Activated naive CD8-positive, alpha-beta T cell treated with anti-CD3 and anti-CD28 coated beads, Interleukin-2, amount 10 ng/mL, durations not matched to agents 7 days and 5 days (primary cell): ENCODE measurements around the gene IGLL5. TPM values are rescaled to one million over a fixed set of nuclear protein-coding genes. Genes with fewer than 3 reads are reported as not detected.

ENCODE experiments used
- ATAC-seq: fragments of 150-1000 bp; cut with Tn5 transposase; one replicate; pipeline ENCODE4 v1.10.0; 2021; ENCODE audit warnings: low read depth, moderate library complexity
- POLR2A ChIA-PET: fragments of 350-600 bp; sonication (Branson Sonifier 250); formaldehyde crosslinking; loops from one replicate; lab custom pipeline; 2021; ENCODE audit warnings: antibody characterized with exemption; lab: Charles Lee
- DNase-seq: peaks from one replicate; pipeline ENCODE4 v3.0.0; 2021
- H3K27ac Mint-ChIP-seq: one replicate; pipeline ENCODE4 v1.8.0; 2022; ENCODE audit warnings: mild to moderate bottlenecking, mixed read lengths
- H3K27me3 Mint-ChIP-seq: one replicate; pipeline ENCODE4 v1.8.0; 2022; ENCODE audit warnings: mild to moderate bottlenecking, moderate library complexity, mixed read lengths
- H3K36me3 Mint-ChIP-seq: one replicate; pipeline ENCODE4 v1.8.0; 2021; ENCODE audit warnings: mild to moderate bottlenecking, mixed read lengths
- H3K4me1 Mint-ChIP-seq: one replicate; pipeline ENCODE4 v1.8.0; 2021; ENCODE audit warnings: mixed read lengths
- H3K4me3 Mint-ChIP-seq: one replicate; pipeline ENCODE4 v1.8.0; 2022; ENCODE audit warnings: mild to moderate bottlenecking, moderate library complexity, mixed read lengths
- H3K9me3 Mint-ChIP-seq: one replicate; pipeline ENCODE4 v1.8.0; 2021; ENCODE audit warnings: mixed read lengths
- total RNA-seq, 2 experiments: library from RNA; stranded (reverse); gene quantifications; one replicate each; pipeline ENCODE4 v1.2.3, GENCODE V29; 2021

Gene IGLL5
- total RNA-seq, 2 experiments from 2014 or later: not detected

DNA sequence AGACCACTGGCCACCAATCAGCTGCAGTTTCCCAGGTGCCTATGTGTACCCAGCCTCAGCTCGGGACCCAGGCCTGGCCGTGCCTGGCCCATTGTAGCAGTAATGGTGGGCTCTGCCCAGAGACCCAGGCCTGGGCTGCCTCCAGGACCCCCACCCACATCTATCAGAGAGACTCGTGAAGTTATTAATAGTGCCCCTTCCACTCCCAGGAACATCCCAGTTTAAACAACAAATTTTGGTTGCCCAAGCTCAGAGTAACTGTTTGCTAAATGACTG, 42.5 kb downstream of the IGLL5 start:
- no peak overlapping the region for H3K27ac Mint-ChIP-seq
- ATAC-seq: no peak
- no peak overlapping the region for H3K4me3 Mint-ChIP-seq
- H3K9me3 Mint-ChIP-seq: no peaks in the 10 kb centered on the region
- H3K36me3 Mint-ChIP-seq: no peaks in the 10 kb centered on the region
- peaks cover 4% of the 10 kb centered on the region for H3K27me3 Mint-ChIP-seq
- POLR2A ChIA-PET: interaction anchor here (0.7 kb wide), 1 partner anchor 714 kb away, joined by 3 read pairs; no protein-coding TSS in a partner anchor
- no peak for DNase-seq
- peaks cover 19% of the 10 kb centered on the region for H3K4me1 Mint-ChIP-seq

GRCh38 chr22:22930571-22931556, 43.2 kb downstream of the IGLL5 start:
- peaks cover 19% of the 10 kb centered on the region for H3K4me1 Mint-ChIP-seq
- POLR2A ChIA-PET: no interaction called here
- H3K36me3 Mint-ChIP-seq: no peaks in the 10 kb centered on the region
- no peak overlapping the region for H3K27ac Mint-ChIP-seq
- no peaks in the 10 kb centered on the region for H3K27me3 Mint-ChIP-seq
- no peak for DNase-seq
- no peak overlapping the region for H3K4me3 Mint-ChIP-seq
- no peaks in the 10 kb centered on the region for H3K9me3 Mint-ChIP-seq
- ATAC-seq: no peak

DNA sequence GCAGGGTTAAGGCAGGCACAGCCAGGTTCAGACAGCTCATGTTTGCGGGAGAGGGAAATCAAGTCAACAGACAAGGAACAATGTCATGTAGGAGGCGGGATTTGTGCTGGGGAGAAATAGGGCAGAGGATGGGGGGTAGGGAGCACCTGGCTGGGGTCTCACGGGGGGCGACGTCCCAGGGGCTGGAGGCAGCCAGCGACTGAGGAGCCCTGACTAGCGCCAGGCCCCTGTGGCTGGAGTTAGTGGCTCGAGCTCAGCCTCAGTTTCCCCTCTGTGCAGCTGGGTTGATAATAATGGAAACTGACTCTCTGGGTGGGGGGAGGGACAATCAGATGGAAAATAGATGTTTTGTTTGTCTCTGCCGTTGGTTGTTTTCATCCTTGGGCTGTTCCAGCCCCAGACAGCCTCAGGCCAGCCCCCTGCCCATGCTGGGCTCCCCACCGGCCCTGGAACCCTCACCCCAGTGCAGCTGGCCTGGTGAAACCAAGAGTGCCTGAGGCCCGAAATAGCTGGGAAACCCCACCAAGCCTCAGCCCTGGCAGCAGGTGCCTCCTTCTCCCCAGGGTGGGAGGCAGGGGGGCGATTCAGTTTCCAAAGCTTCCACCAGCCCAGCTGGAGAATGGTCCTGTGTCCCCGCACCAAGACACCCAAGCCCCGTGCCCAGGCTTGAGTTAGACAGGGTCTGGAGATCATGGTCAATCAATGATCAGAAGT, 44.1 kb downstream of the IGLL5 start:
- Mint-ChIP-seq H3K27ac (no peak overlapping the region), H3K9me3 (no peaks in the 10 kb centered on the region), H3K4me1 (peaks cover 16% of the 10 kb centered on the region), H3K27me3 (no peaks in the 10 kb centered on the region), H3K36me3 (no peaks in the 10 kb centered on the region), H3K4me3 (no peak overlapping the region)
- POLR2A ChIA-PET: no interaction called here
- DNase-seq (no peak), ATAC-seq (no peak)

DNA sequence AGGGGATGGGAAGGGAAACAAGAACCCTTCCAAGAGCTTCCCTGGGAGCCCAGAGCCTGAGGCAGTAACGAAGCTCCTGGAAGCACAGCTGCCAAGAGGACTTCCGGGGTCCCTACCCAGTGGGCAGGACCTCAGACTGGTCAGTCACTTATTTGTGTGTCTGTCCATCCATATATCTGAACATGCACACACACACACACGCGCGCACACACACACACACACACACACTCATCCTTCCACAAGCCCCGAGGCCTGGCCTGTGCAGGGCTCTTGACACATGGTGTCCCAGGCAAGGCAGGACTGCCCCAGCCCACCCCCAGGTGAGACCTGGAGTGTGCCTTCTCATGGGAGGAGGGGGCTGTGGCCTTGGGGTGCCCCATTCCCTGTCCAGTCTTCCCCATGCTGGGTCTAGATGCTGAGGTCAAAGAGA, 44.9 kb downstream of the IGLL5 start:
- H3K4me1 Mint-ChIP-seq: peaks cover 14% of the 10 kb centered on the region
- H3K9me3 Mint-ChIP-seq: no peaks in the 10 kb centered on the region
- H3K36me3 Mint-ChIP-seq: no peaks in the 10 kb centered on the region
- H3K27ac Mint-ChIP-seq: no peak overlapping the region
- H3K4me3 Mint-ChIP-seq: no peak overlapping the region
- DNase-seq: no peak
- POLR2A ChIA-PET: interaction anchor here (0.6 kb wide), 1 partner anchor 89 kb away, joined by 4 read pairs; no protein-coding TSS in a partner anchor
- no peak for ATAC-seq
- H3K27me3 Mint-ChIP-seq: peaks cover 3% of the 10 kb centered on the region

DNA sequence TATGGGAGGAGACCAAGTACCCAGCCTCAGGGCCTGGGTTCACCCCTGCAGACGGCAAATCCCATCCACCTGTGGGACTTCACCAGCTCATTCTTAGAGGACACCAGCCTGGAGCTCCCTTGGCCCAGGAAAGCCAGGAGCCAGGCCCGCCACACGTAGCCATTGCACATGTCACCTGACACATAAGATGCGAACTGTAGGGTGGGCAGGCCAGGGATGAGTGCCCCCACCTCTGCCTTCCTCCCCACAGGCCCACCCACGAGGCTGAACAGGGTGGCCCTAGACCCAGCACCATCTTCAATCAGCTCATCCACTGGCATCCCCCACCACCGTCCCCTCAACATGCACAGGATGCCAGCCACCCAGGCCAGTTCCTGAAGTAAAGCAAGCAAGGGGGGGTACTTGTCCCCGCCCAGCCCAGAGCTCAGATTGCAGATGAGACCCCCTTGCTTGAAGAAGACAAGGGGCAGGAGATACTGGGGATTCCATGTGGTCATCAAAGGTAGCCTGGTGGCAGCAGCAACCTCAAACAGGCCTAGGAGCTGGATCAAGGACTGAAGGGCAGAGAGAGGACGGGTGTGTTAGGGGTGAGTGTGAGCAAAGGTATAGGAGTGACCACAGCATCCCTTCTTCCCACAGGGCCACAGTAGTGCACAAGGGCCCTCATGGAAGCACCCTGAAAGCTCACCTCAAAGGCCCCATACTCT, 45.6 kb downstream of the IGLL5 start:
- DNase-seq (no peak), ATAC-seq (no peak)
- Mint-ChIP-seq H3K4me1 (peaks cover 12% of the 10 kb centered on the region), H3K36me3 (no peaks in the 10 kb centered on the region), H3K9me3 (no peaks in the 10 kb centered on the region), H3K27ac (no peak overlapping the region), H3K27me3 (peaks cover 9% of the 10 kb centered on the region), H3K4me3 (no peak overlapping the region)
- POLR2A ChIA-PET: no interaction called here

DNA sequence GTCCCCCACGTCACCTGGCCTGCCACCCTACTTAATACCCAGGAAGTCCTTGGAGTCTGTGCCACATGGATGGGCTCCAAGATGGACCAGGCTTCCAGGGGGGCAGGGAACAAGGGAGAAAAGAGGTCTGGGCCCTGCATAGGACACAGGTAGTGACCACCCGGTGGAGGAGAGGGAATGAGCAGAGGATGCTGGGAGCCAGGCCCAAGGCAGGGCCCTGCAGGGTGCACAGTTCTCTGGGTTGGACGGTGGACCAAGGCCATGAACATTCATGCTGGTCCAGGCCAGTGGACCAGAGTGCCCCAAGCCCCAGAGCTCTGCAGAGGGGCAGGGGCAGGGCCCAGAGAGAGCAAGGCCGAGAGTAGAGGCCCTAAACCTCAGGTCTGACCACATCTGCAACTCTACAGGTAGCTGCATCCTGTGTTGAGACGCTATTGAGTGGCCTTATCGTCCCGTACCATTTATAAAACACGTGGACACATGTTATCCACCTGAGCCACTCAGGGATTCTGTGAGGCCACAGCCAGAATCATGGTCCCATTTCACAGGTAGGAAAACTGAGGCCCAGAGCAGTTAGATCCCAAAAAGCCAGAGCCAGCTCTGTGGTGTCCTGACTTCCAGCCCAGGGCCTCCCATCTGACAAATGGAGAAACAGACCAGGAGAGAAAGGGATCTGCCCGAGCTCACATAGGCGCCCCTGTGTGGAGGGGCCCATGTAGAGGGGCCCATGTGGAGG, 46.4 kb downstream of the IGLL5 start:
- H3K9me3 Mint-ChIP-seq: no peaks in the 10 kb centered on the region
- POLR2A ChIA-PET: no interaction called here
- DNase-seq (no peak), ATAC-seq (no peak)
- peaks cover 6% of the 10 kb centered on the region for H3K4me1 Mint-ChIP-seq
- no peaks in the 10 kb centered on the region for H3K36me3 Mint-ChIP-seq
- H3K4me3 Mint-ChIP-seq: no peak overlapping the region
- no peak overlapping the region for H3K27ac Mint-ChIP-seq
- H3K27me3 Mint-ChIP-seq: peaks cover 16% of the 10 kb centered on the region

- POLR2A ChIA-PET: no interaction called here
- H3K27me3 Mint-ChIP-seq: peaks cover 16% of the 10 kb centered on the region
- H3K9me3 Mint-ChIP-seq: no peaks in the 10 kb centered on the region
- DNase-seq (no peak), ATAC-seq (no peak)
- no peak overlapping the region for H3K4me3 Mint-ChIP-seq
- H3K36me3 Mint-ChIP-seq: no peaks in the 10 kb centered on the region
- no peak overlapping the region for H3K27ac Mint-ChIP-seq
- H3K4me1 Mint-ChIP-seq: peaks cover 2% of the 10 kb centered on the region
Measured at GRCh38 chr22:22934543-22935055, 47.0 kb downstream of the IGLL5 start.

- Mint-ChIP-seq H3K4me1 (peaks cover 2% of the 10 kb centered on the region), H3K4me3 (no peak overlapping the region), H3K9me3 (no peaks in the 10 kb centered on the region), H3K36me3 (no peaks in the 10 kb centered on the region), H3K27me3 (peaks cover 16% of the 10 kb centered on the region), H3K27ac (no peak overlapping the region)
- DNase-seq (no peak), ATAC-seq (no peak)
- POLR2A ChIA-PET: no interaction called here
Measured at GRCh38 chr22:22935056-22935545, 47.5 kb downstream of the IGLL5 start.

GRCh38 chr22:22935546-22936157, 48.0 kb downstream of the IGLL5 start:
- Mint-ChIP-seq H3K27me3 (peaks cover 20% of the 10 kb centered on the region), H3K4me1 (peaks cover 2% of the 10 kb centered on the region), H3K36me3 (no peaks in the 10 kb centered on the region), H3K4me3 (no peak overlapping the region), H3K27ac (no peak overlapping the region), H3K9me3 (no peaks in the 10 kb centered on the region)
- DNase-seq (no peak), ATAC-seq (no peak)
- POLR2A ChIA-PET: interaction anchor here (0.6 kb wide), 1 partner anchor 9 kb away, joined by 3 read pairs; no protein-coding TSS in a partner anchor

DNA sequence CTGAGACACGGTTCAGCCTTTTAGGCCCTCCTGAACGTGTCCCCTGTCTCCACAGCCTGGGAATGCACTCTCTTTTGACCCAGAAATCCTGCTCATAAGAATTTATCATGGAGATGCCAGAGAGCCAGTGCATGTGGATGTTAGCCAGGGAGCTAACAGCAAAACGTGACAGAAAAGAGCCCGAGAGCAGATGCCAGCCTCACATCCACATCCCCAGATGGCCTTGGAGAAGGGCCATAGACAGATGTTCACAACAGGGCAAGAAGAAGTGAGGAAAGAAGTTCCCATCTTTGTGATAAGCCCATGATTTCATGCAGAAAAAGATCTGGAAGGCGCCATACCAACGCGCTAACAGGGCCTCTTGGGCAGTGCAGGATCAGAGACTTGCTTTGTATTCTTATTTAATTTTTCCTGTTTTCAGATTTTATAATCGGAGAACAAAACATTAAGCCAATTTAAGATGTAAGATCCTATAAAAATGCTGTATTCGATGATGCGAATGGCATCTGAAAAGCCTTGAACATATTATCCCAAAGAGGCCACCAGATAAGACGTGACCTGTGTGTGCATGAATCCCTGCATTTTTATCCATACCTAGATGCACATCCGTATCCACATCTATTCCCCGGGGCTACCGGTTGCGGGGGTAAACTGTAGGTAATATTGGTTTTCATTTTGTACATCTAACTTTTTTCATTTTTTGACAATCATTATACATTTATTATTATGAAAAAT, 48.7 kb downstream of the IGLL5 start:
- no peaks in the 10 kb centered on the region for H3K4me1 Mint-ChIP-seq
- H3K4me3 Mint-ChIP-seq: no peak overlapping the region
- POLR2A ChIA-PET: interaction anchor here (0.6 kb wide), 1 partner anchor 9 kb away, joined by 3 read pairs; no protein-coding TSS in a partner anchor
- H3K27ac Mint-ChIP-seq: no peak overlapping the region
- H3K36me3 Mint-ChIP-seq: no peaks in the 10 kb centered on the region
- DNase-seq (no peak), ATAC-seq (no peak)
- no peaks in the 10 kb centered on the region for H3K9me3 Mint-ChIP-seq
- H3K27me3 Mint-ChIP-seq: peaks cover 20% of the 10 kb centered on the region

- Mint-ChIP-seq H3K9me3 (no peaks in the 10 kb centered on the region), H3K27ac (no peak overlapping the region), H3K4me3 (no peak overlapping the region), H3K36me3 (no peaks in the 10 kb centered on the region), H3K4me1 (no peaks in the 10 kb centered on the region), H3K27me3 (peaks cover 20% of the 10 kb centered on the region)
- ATAC-seq (no peak), DNase-seq (no peak)
- POLR2A ChIA-PET: no interaction called here
Measured at GRCh38 chr22:22936915-22937656, 49.5 kb downstream of the IGLL5 start.
